OCI-LY7 (cell line): ENCODE data around the gene PSMB5. TPM values are rescaled to one million over a fixed set of nuclear protein-coding genes. Genes with fewer than 3 reads are reported as not detected.

Experiments
- BruUV-seq: library from RNA; stranded (reverse); fragments of 400-500 nt; replicated peaks from 2 replicates; lab custom pipeline; 2021; lab: Mats Ljungman, UMichigan
- CTCF ChIA-PET: fragments of 300-600 bp; sonication (Branson Sonifier 250); formaldehyde crosslinking; loops from one replicate; lab custom pipeline; 2022; ENCODE audit warnings: antibody characterized with exemption; ENCODE audit not compliant: unreplicated experiment; lab: Charles Lee
- POLR2A ChIA-PET: fragments of 300-600 bp; sonication (Branson Sonifier 250); formaldehyde crosslinking; loops from one replicate; lab custom pipeline; 2022; ENCODE audit warnings: antibody characterized with exemption; lab: Charles Lee
- DNase-seq: peaks from one replicate; pipeline ENCODE4 v3.0.0-alpha.2; 2015; ENCODE audit warnings: low spot score
- H2AFZ ChIP-seq: fragments of 200-600 bp; sonication (generic), shearing (Covaris generic); 2 replicates; pipeline ENCODE4 v1.6.1; 2014; ENCODE audit warnings: mild to moderate bottlenecking, antibody characterized with exemption, low read length, moderate library complexity
- H3K27ac ChIP-seq: fragments of 200-600 bp; sonication (generic); 2 replicates; pipeline ENCODE4 v1.5.1; 2014; ENCODE audit warnings: mixed run types, low read depth, mild to moderate bottlenecking, moderate library complexity, low read length, inconsistent platforms; ENCODE audit not compliant: poor library complexity, severe bottlenecking
- H3K36me3 ChIP-seq: fragments of 200-600 bp; sonication (generic); 2 replicates; pipeline ENCODE4 v1.6.1; 2014; ENCODE audit warnings: mild to moderate bottlenecking, antibody characterized with exemption, low read length, moderate library complexity, mixed read lengths; ENCODE audit not compliant: insufficient read depth
- H3K4me1 ChIP-seq: fragments of 200-600 bp; sonication (generic); 2 replicates; pipeline ENCODE4 v1.5.1; 2014; ENCODE audit warnings: mild to moderate bottlenecking, low read length; ENCODE audit not compliant: insufficient read depth, poor library complexity, severe bottlenecking
- H3K4me2 ChIP-seq: fragments of 200-600 bp; sonication (generic); 2 replicates; pipeline ENCODE4 v1.6.1; 2014; ENCODE audit warnings: mild to moderate bottlenecking, low read length
- H3K4me3 ChIP-seq: fragments of 200-600 bp; sonication (generic); 2 replicates; pipeline ENCODE4 v1.5.1; 2014; ENCODE audit warnings: mild to moderate bottlenecking, low read depth, low read length; ENCODE audit not compliant: poor library complexity, severe bottlenecking
- H3K79me2 ChIP-seq: fragments of 200-600 bp; sonication (generic); 2 replicates; pipeline ENCODE4 v1.6.1; 2016; ENCODE audit warnings: low read depth, mild to moderate bottlenecking, low read length, moderate library complexity, mixed read lengths; ENCODE audit not compliant: insufficient read depth
- H3K9me2 ChIP-seq: fragments of 200-600 bp; sonication (generic); 2 replicates; pipeline ENCODE4 v1.6.1; 2016; ENCODE audit warnings: mild to moderate bottlenecking, low read length, mixed read lengths; ENCODE audit not compliant: insufficient read depth
- H3K9me3 ChIP-seq: fragments of 200-600 bp; sonication (generic); 2 replicates; pipeline ENCODE4 v1.6.1; 2014; ENCODE audit warnings: mild to moderate bottlenecking, mixed run types, low read length, mixed read lengths
- H4K20me1 ChIP-seq: fragments of 200-600 bp; sonication (generic); 2 replicates; pipeline ENCODE4 v1.6.1; 2014; ENCODE audit warnings: mild to moderate bottlenecking, antibody characterized with exemption, low read length, moderate library complexity, mixed read lengths; ENCODE audit not compliant: insufficient read depth
- EZH2phosphoT487 ChIP-seq: fragments of 200-600 bp; sonication (generic); IDR thresholded peaks from 2 replicates; pipeline ENCODE4 v1.6.1; 2018; ENCODE audit warnings: low read depth, borderline replicate concordance, mild to moderate bottlenecking, mixed run types, antibody characterized with exemption, low read length, moderate library complexity, mixed read lengths
- intact Hi-C: fragments of 100-400 bp; cut with micrococcal nuclease; formaldehyde crosslinking; loops from one replicate; pipeline ENCODE4 v1.10.0; 2022; ENCODE audit not compliant: unreplicated experiment
- total RNA-seq, 2 experiments: library from RNA; depleted of rRNA in 1 of 2; stranded (reverse); fragments of >200 nt in 1 of 2; shearing (Covaris generic) in 1 of 2; gene quantifications; 2 replicates each; pipeline ENCODE4 v1.2.3, GENCODE V29; 2014 to 2022
- TF ChIP-seq, protein P1 (sequence below): fragments of 200-600 bp; sonication (generic); conservative IDR thresholded peaks from 2 replicates; pipeline ENCODE4 v1.5.1; 2014; ENCODE audit warnings: mild to moderate bottlenecking, antibody characterized with exemption, low read length, moderate library complexity, mixed read lengths

The PSMB5 gene
- total RNA-seq, 2 experiments from 2014 or later, result 111 to 122 TPM

DNA sequence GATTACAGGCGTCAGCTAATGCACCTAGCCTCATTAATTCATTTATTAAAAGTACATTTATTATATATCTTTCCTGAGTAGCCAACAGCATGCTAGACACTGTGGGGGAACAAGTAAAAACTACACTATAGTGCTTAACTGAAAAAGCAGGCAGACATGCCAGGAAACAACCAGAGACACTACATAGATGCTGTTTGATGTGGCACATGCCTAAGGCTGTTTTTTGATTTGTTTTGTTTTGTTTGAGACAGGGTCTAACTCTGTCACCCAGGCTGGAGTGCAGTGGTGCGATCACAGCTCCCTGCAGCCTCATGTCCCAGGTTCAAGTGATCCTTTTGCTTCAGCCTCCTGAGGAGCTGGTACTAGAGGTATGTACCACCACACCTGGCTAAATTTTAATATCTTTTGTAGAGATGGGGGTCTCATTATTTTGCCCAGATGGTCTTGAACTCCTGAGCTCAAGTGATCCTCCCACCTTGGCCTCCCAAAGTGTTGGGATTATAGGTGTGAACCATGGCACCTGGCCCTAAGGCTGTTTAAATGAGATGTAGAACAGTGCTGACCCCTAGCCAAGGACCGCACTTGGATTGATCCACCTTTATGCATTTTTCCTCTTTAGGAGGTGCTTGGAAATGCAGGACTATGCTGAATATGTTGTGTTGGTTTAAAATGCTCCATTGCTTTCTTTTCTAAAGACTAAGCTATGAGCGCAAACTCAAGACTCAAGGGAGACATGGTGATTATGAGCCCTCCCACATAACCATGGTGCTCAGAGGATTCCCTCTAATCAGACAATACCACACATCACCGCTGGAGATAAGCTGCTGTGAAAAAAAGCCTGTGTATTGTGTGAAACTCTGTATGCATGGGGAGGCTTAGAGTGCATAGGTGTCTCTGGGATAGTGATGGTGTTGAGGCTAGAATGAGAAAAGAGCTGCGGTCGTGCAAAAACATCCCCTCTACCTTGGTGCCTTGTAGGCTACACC, 14.3 kb downstream of the PSMB5 start:
- TF ChIP-seq, protein P1, sequence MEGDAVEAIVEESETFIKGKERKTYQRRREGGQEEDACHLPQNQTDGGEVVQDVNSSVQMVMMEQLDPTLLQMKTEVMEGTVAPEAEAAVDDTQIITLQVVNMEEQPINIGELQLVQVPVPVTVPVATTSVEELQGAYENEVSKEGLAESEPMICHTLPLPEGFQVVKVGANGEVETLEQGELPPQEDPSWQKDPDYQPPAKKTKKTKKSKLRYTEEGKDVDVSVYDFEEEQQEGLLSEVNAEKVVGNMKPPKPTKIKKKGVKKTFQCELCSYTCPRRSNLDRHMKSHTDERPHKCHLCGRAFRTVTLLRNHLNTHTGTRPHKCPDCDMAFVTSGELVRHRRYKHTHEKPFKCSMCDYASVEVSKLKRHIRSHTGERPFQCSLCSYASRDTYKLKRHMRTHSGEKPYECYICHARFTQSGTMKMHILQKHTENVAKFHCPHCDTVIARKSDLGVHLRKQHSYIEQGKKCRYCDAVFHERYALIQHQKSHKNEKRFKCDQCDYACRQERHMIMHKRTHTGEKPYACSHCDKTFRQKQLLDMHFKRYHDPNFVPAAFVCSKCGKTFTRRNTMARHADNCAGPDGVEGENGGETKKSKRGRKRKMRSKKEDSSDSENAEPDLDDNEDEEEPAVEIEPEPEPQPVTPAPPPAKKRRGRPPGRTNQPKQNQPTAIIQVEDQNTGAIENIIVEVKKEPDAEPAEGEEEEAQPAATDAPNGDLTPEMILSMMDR, result no peak
- no peak for TF ChIP-seq EZH2phosphoT487
- no peaks in the 10 kb centered on the region for H4K20me1 ChIP-seq
- no peak for DNase-seq
- no TSS peak for BruUV-seq
- no peaks in the 10 kb centered on the region for H3K9me2 ChIP-seq
- H3K4me3 ChIP-seq, result no peak overlapping the region
- no peaks in the 10 kb centered on the region for H3K79me2 ChIP-seq
- intact Hi-C loops, result no loop called here
- no peak overlapping the region for H3K4me2 ChIP-seq
- no peak overlapping the region for H3K27ac ChIP-seq
- no peaks in the 10 kb centered on the region for H3K4me1 ChIP-seq
- H3K36me3 ChIP-seq, result peaks cover 11% of the 10 kb centered on the region
- POLR2A ChIA-PET, result interaction anchor here (0.6 to 0.7 kb wide), 3 partner anchors 9 to 1563 kb away, joined by 3 to 4 read pairs (median 3); no protein-coding TSS in a partner anchor
- CTCF ChIA-PET, result no interaction called here
- H3K9me3 ChIP-seq, result no peaks in the 10 kb centered on the region
- H2AFZ ChIP-seq, result no peak overlapping the region

- Histone ChIP-seq H3K27ac (no peak overlapping the region), H4K20me1 (no peaks in the 10 kb centered on the region), H3K4me2 (no peak overlapping the region), H3K4me3 (no peak overlapping the region), H3K4me1 (no peaks in the 10 kb centered on the region), H3K9me3 (no peaks in the 10 kb centered on the region), H3K36me3 (no peaks in the 10 kb centered on the region), H3K9me2 (no peaks in the 10 kb centered on the region), H3K79me2 (no peaks in the 10 kb centered on the region), H2AFZ (no peak overlapping the region)
- intact Hi-C loops, result no loop called here
- DNase-seq, result no peak
- TF ChIP-seq, protein P1, result no peak
- TF ChIP-seq EZH2phosphoT487, result no peak
- ChIA-PET POLR2A (interaction anchor here (2.6 kb wide), 1 partner anchor 12 kb away, joined by 8 read pairs; no protein-coding TSS in a partner anchor), CTCF (no interaction called here)
- no TSS peak for BruUV-seq
Observed at GRCh38 chr14:23018107-23018506, 16.6 kb downstream of the PSMB5 start.

DNA sequence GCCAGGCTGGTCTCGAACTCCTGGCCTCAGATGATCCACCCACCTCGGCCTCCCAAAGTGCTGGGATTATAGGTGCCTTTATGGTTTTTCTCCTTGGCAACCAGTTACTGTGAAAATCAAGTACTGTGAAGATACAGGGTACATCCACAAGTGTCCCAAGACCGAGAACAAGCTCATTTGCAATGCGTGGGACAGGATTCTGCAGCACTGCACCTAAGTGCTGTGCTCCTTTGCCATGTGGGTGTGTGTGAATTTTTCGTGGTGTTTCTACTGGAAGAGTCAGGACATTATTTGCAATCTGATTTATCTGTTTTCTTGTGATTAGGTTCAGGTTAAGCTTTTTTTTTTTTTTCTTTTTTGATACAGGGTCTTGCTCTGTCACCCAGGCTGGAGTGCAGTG, 17.6 kb downstream of the PSMB5 start:
- H3K36me3 ChIP-seq, result no peaks in the 10 kb centered on the region
- POLR2A ChIA-PET, result interaction anchor here (0.7 to 2.6 kb wide), 2 partner anchors 11 to 59 kb away, joined by 3 to 8 read pairs; no protein-coding TSS in a partner anchor
- H3K4me1 ChIP-seq, result no peaks in the 10 kb centered on the region
- TF ChIP-seq, protein P1, result no peak
- no peak for TF ChIP-seq EZH2phosphoT487
- no peaks in the 10 kb centered on the region for H3K9me3 ChIP-seq
- H3K4me2 ChIP-seq, result no peak overlapping the region
- intact Hi-C loops, result no loop called here
- DNase-seq, result no peak
- no peaks in the 10 kb centered on the region for H3K9me2 ChIP-seq
- no peak overlapping the region for H2AFZ ChIP-seq
- no TSS peak for BruUV-seq
- CTCF ChIA-PET, result no interaction called here
- H3K79me2 ChIP-seq, result no peaks in the 10 kb centered on the region
- no peak overlapping the region for H3K4me3 ChIP-seq
- no peaks in the 10 kb centered on the region for H4K20me1 ChIP-seq
- H3K27ac ChIP-seq, result no peak overlapping the region
